SU-DHL-6 (cell line): Measurements from ENCODE around the gene SLC48A1.

Experiments used
- H2AFZ ChIP-seq: fragments of 200-600 bp; sonication (generic); 2 replicates; pipeline ENCODE4 v1.6.1; 2014; ENCODE audit warnings: low read depth, mild to moderate bottlenecking, moderate library complexity, mixed read lengths, antibody characterized with exemption, low read length; ENCODE audit not compliant: severe bottlenecking
- H3F3A ChIP-seq: fragments of 200-600 bp; shearing (Covaris generic); 2 replicates; pipeline ENCODE4 v1.6.0; 2016; ENCODE audit warnings: antibody characterized with exemption, mild to moderate bottlenecking; ENCODE audit not compliant: insufficient read depth
- H3K27ac ChIP-seq: fragments of 200-600 bp; sonication (generic); 2 replicates; pipeline ENCODE4 v1.5.1; 2016; ENCODE audit warnings: low read depth, mild to moderate bottlenecking, low read length, moderate library complexity, mixed read lengths
- H3K27me3 ChIP-seq: fragments of 200-600 bp; sonication (generic), shearing (Covaris generic); 2 replicates; pipeline ENCODE4 v1.6.0; 2014; ENCODE audit warnings: mild to moderate bottlenecking, low read length
- H3K36me3 ChIP-seq: fragments of 200-600 bp; sonication (generic); 2 replicates; pipeline ENCODE4 v1.6.1; 2014; ENCODE audit warnings: mild to moderate bottlenecking, low read length, mixed read lengths
- H3K4me2 ChIP-seq: fragments of 300-600, 200-600 bp; shearing (Covaris generic), sonication (generic); 2 replicates; pipeline ENCODE4 v1.6.0; 2014; ENCODE audit warnings: low read length, low read depth, mild to moderate bottlenecking; ENCODE audit not compliant: poor library complexity, severe bottlenecking
- H3K4me3 ChIP-seq: fragments of 200-600 bp; sonication (generic); 2 replicates; pipeline ENCODE4 v1.5.1; 2014; ENCODE audit warnings: antibody characterized with exemption, low read length, mild to moderate bottlenecking, mixed read lengths; ENCODE audit not compliant: insufficient read depth, poor library complexity, severe bottlenecking
- H3K79me2 ChIP-seq: fragments of 200-600 bp; sonication (generic); 2 replicates; pipeline ENCODE4 v1.6.1; 2014; ENCODE audit warnings: mild to moderate bottlenecking, low read length, moderate library complexity; ENCODE audit not compliant: insufficient read depth
- H3K9ac ChIP-seq: fragments of 200-600 bp; sonication (generic); 2 replicates; pipeline ENCODE4 v1.7.0; 2014; ENCODE audit warnings: mild to moderate bottlenecking, low read length
- H3K9me2 ChIP-seq: fragments of 200-600 bp; sonication (generic); replicated peaks from 2 replicates; pipeline ENCODE4 v1.6.1; 2014; ENCODE audit warnings: low read length; ENCODE audit not compliant: insufficient read depth
- H3K9me3 ChIP-seq: fragments of 200-600 bp; sonication (generic); 2 replicates; pipeline ENCODE4 v1.6.1; 2014; ENCODE audit warnings: low read length, mixed read lengths; ENCODE audit not compliant: insufficient read depth
- H4K20me1 ChIP-seq: fragments of 200-600 bp; sonication (generic); 2 replicates; pipeline ENCODE4 v1.6.1; 2014; ENCODE audit warnings: low read depth, mild to moderate bottlenecking, antibody characterized with exemption, low read length, moderate library complexity, mixed read lengths
- CTCF ChIP-seq: fragments of 200-600 bp; sonication (generic); IDR thresholded peaks from one replicate; pipeline ENCODE4 v1.5.1; 2017; ENCODE audit warnings: antibody characterized with exemption, mild to moderate bottlenecking, low read length, moderate library complexity; ENCODE audit not compliant: insufficient read depth, poor library complexity, severe bottlenecking
- EZH2phosphoT487 ChIP-seq: fragments of 200-600 bp; sonication (generic), shearing (Covaris generic); conservative IDR thresholded peaks from 2 replicates; pipeline ENCODE4 v1.6.1; 2018; ENCODE audit warnings: mild to moderate bottlenecking, antibody characterized with exemption, low read length, moderate library complexity, mixed read lengths

SLC48A1 gene

GRCh38 chr12:47729233-47729632, 43.8 kb upstream of the SLC48A1 start:
- H3K27me3 ChIP-seq, result no peaks in the 10 kb centered on the region
- no peaks in the 10 kb centered on the region for H3K36me3 ChIP-seq
- no peak overlapping the region for H2AFZ ChIP-seq
- H3K79me2 ChIP-seq, result no peaks in the 10 kb centered on the region
- no peaks in the 10 kb centered on the region for H4K20me1 ChIP-seq
- H3K9ac ChIP-seq, result no peak overlapping the region
- H3K4me3 ChIP-seq, result no peak overlapping the region
- no peaks in the 10 kb centered on the region for H3F3A ChIP-seq
- H3K27ac ChIP-seq, result no peak overlapping the region
- no peaks in the 10 kb centered on the region for H3K9me2 ChIP-seq
- no peak overlapping the region for H3K4me2 ChIP-seq
- TF ChIP-seq CTCF (no peak), EZH2phosphoT487 (no peak)
- H3K9me3 ChIP-seq, result no peaks in the 10 kb centered on the region

- Histone ChIP-seq H3K27me3 (no peaks in the 10 kb centered on the region), H2AFZ (no peak overlapping the region), H3K4me3 (no peak overlapping the region), H3K9me3 (no peaks in the 10 kb centered on the region), H3F3A (no peaks in the 10 kb centered on the region), H3K27ac (no peak overlapping the region), H3K36me3 (no peaks in the 10 kb centered on the region), H3K9me2 (no peaks in the 10 kb centered on the region), H3K4me2 (no peak overlapping the region), H4K20me1 (no peaks in the 10 kb centered on the region), H3K79me2 (no peaks in the 10 kb centered on the region), H3K9ac (no peak overlapping the region)
- TF ChIP-seq CTCF, result no peak
- no peak for TF ChIP-seq EZH2phosphoT487
Measured at GRCh38 chr12:47730341-47730744, 42.7 kb upstream of the SLC48A1 start.

- Histone ChIP-seq H3K36me3 (no peaks in the 10 kb centered on the region), H3K4me3 (no peak overlapping the region), H3K9ac (no peak overlapping the region), H3K4me2 (no peak overlapping the region), H4K20me1 (no peaks in the 10 kb centered on the region), H3F3A (no peaks in the 10 kb centered on the region), H3K27ac (no peak overlapping the region), H3K9me2 (no peaks in the 10 kb centered on the region), H3K79me2 (no peaks in the 10 kb centered on the region), H3K27me3 (no peaks in the 10 kb centered on the region), H3K9me3 (no peaks in the 10 kb centered on the region), H2AFZ (no peak overlapping the region)
- TF ChIP-seq CTCF, result no peak
Measured at GRCh38 chr12:47731723-47732122, 41.3 kb upstream of the SLC48A1 start.

- H3K4me3 ChIP-seq, result no peak overlapping the region
- H3K36me3 ChIP-seq, result no peaks in the 10 kb centered on the region
- no peaks in the 10 kb centered on the region for H3K27me3 ChIP-seq
- H3K9ac ChIP-seq, result no peak overlapping the region
- H2AFZ ChIP-seq, result no peak overlapping the region
- no peaks in the 10 kb centered on the region for H3F3A ChIP-seq
- no peak overlapping the region for H3K4me2 ChIP-seq
- TF ChIP-seq EZH2phosphoT487 (no peak), CTCF (no peak)
- no peaks in the 10 kb centered on the region for H3K9me3 ChIP-seq
- no peaks in the 10 kb centered on the region for H4K20me1 ChIP-seq
- no peaks in the 10 kb centered on the region for H3K79me2 ChIP-seq
- H3K27ac ChIP-seq, result no peak overlapping the region
- H3K9me2 ChIP-seq, result no peaks in the 10 kb centered on the region
Measured at GRCh38 chr12:47732504-47732903, 40.5 kb upstream of the SLC48A1 start.
